Putamen (tissue), 1 donor: Measurements from ENCODE around the gene MAP4K4.
"Not testable (repeated sequence)": the region's sequence is repeated elsewhere in the genome, so short reads cannot be mapped to it uniquely, and the experiment has no call there.

Source experiments
- DNase-seq: peaks from one replicate; pipeline ENCODE4 v3.0.0-alpha.2; 2016; ENCODE audit warnings: low spot score

MAP4K4 gene

DNA sequence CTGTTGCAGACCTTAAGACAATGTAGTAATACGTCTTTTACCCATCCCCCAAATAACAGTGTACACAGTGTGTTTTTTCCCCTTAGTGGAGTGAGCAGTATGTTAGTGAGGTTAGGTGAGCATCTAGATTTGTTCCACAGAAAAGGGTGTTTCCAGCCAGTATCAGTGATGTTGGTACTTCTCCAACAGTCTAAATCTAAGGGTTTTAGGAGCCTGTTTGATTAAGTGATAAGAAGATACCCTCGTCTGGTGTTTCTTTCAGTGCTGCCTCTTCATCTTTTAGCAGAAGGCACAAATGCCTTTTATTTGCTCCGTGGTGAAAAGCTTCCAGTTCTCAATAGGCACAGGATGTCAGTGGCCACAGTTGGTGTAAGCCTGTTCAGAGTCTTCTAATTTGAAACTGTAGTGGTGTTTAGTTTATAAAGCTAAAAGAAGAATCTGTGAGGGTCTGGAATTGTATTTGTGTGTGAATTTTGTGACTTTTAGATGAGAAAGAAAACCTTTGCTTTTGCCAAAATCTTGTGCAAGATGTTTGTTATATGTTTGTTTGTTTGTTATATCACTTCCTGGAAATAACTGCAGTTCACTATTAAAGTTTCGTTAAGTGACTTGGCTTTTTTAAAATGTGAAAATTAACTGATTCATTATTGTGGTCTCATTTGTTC, 71.2 kb downstream of the MAP4K4 start:
- no peak for DNase-seq

GRCh38 chr2:101769726-101770125, 72.2 kb downstream of the MAP4K4 start:
- DNase-seq = not testable (repeated sequence)

DNA sequence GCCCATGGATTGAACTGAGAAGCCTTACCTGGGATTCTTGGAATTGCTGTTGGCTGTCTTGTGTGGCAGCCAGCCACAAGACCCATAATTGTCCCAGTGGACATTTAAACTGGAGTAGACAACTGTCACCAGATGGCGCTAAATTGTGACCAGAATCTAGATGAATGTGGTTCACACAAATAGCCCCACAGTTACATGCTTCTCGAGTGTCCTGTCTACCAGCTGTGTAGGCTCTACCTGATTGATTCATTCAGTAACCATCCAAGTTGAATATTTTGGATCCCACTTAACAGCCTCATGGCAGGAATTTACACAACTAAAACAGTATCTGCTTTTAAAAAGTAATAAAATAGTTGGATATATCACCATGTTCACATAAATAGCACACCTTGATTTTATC, 73.2 kb downstream of the MAP4K4 start:
- DNase-seq = no peak

DNA sequence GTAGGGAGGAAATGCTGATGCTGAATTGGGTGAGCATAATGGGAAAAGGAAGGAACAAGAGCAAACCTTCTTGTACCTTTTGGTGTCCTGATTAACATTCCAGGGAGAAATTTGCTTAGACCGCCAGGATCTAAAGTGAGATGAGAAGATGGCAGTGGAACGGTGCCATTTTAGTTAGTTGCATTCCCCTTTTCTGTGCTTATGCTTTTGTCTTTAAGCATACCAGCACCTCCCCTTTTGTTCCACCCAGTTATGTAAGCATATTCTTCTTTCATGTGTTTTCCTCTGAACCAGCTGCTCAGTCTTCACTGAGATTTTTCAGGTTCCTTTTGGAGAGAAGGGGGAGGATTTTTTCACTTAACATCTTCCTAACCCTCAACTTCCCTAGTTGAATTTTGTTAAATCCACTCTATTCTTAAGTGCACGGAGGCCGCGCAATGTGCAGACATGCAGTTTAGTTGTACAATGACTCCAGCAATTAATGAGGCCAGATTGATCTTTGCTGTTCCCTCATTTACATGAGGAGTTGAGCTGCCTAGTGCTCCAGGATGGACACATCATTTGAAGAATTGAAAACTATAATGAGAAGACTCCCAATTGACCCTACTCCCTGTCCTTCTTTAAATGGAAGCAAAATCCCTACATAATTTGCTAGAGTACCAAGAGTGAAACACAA, 73.9 kb downstream of the MAP4K4 start:
- DNase-seq = no peak

DNA sequence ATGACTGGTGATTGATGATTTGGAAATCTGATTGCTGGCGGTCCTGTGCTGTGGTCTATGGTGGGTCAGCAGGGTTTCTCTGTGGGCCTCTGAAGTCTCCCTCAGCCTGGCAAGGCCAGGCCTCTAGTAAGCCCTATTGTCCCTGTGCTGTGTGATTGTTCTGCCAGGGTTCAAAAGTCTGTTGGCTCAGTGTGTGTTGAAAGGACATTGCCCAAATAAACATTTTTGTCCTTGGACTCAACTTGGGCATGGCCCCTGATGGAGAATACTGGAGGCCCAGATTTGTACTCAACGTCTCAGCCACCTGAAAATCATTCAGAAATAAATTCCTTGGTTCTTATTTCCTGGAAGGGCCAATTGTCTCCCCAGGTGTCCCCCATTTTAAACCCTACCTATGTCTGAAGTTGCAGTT, 74.4 kb downstream of the MAP4K4 start:
- DNase-seq = no peak

DNA sequence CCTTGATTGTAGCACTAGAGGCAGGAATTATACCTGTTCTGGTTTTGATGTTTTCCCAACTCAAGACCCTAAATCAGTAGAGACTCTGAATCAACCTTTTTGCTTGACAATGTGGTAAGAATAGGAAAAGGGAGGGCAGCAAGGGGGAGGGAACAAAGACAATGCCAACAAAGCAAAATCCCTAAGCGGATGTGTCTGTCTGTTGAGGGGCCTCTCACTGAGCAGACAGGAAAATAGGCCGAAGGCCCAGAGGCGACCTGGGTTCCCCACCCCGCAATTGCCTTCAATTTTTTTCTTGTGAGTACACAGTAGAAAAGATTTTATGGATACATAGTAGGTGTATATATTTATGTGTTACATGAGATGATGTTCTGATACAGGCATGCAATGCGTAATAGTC, 75.6 kb downstream of the MAP4K4 start:
- no peak for DNase-seq

GRCh38 chr2:101773961-101774360, 76.5 kb downstream of the MAP4K4 start:
- not testable (repeated sequence) for DNase-seq

GRCh38 chr2:101775092-101775491, 77.6 kb downstream of the MAP4K4 start:
- DNase-seq = no peak

- DNase-seq = no peak
These were observed 78.1 kb downstream of the MAP4K4 start for GRCh38 chr2:101775636-101776035.

DNA sequence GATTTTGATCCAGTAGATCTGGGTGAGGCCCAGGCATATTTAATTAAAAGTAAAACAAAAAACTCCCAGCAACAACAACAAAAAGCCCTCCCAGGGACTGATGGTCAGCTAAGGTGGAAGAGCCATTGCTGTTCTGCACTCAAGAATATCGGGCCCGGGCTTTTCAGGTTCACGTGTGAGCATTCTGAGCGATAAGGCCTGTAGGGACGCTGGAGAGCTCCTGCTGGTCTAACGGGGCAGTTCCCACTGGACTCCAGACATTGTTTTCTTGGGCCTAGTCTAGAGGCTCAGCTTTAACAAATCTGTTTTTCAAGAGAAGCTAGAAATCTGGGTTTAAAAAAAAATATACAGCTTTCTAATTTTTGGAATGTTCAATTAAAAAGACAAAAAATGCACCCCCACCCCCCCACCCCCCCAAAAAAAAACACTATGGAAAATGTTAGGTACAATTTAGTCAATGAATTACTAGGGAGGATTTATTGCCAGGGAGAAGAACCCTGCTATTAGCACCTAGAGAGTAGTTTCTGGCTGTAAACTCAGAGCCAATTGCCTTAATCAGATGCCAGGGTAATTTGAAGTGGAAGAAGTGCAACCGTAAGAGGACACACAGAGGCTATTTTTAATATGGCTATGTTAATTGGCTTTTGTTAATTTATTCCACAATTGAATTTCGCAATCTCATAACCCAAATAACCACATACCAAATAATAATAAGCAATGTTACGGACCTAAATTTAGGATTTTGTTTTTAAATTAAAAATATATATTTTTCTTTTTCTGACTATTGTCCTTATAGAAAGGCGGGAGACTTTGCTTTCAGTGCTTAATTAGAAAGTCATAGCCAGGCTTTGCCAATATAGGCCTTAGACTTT, 78.9 kb downstream of the MAP4K4 start:
- no peak for DNase-seq

DNA sequence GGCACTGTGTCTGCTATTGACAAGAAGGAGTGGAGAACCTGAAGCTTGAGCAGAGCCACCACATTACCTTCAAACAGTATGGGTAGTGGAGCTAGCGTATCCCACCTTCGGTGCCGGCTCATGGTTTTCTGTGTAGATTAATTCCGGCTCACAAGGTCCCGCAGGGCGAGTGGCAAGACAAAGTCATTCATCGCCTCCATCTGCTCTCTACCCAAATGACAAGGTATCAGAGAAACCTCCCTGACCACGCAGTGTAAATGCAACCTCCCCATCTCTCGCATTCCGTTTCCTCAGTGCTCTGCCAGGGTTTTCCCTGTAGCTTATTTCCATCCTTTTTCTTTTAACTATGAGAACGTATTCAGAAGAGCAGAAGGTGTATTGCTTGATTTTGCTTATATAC, 79.8 kb downstream of the MAP4K4 start:
- no peak for DNase-seq

GRCh38 chr2:101778102-101778501, 80.6 kb downstream of the MAP4K4 start:
- DNase-seq = no peak

DNA sequence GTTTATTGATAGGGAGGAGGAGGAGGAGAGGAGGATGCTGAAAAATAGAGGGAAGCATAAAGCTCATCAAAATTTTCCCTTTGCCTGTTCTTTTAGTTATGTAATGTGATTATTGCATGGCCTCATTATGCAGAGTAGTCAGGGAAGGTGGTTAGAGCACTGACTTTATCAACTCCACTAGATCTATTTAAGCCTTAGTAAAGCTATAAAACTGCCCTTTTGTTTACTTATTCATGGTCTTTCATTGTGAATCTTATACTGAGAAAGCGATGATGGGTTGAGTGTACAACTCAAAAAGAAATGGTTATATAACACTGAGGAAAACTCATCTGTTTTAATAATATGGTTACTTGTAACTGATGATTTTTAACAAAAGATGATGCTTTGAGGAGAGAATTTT, 81.7 kb downstream of the MAP4K4 start:
- no peak for DNase-seq

DNA sequence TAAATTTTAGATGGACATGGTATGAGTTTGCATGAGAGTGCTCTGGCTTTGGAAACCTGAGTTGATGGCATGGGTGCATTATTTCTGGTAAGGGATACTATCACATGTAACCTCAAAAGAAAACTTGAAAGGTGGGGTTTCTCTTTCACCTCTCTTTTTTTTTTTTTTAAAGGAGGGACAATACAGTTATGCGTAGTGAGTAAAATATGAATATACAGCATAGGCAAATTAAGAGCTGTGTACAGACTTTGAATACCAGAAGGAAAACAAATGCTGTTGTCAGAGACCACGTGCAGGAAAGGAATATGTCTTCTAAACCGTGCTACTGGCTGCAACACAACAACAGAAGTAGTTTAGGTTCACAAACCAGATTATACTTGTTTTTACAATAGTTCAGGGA, 82.1 kb downstream of the MAP4K4 start:
- no peak for DNase-seq

DNA sequence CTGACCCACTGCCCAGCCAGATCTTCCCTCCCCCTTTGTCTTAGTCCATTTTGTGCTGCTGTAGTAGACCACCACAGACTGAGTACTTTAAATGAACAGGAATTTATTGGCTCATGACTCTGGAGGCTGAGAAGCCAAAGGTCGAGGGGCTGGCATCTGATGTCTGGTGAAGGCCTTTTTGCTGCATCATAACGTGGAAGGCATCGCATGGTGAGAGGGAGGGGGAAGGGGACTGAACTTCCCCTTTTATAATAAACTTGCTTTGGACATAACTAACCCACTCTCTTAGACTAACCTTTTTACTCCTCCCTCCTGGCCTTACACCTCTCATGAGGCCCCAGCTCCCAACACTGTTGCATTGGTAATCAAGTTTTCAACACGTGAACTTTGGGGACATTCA, 83.8 kb downstream of the MAP4K4 start:
- no peak for DNase-seq

GRCh38 chr2:101781791-101782426, 84.4 kb downstream of the MAP4K4 start:
- no peak for DNase-seq

- no peak for DNase-seq
These were observed 84.9 kb downstream of the MAP4K4 start for GRCh38 chr2:101782427-101782792.

- no peak for DNase-seq
These were observed 89.6 kb downstream of the MAP4K4 start for GRCh38 chr2:101787097-101787496.

- no peak for DNase-seq
These were observed 91.1 kb downstream of the MAP4K4 start for GRCh38 chr2:101788565-101788964.

DNA sequence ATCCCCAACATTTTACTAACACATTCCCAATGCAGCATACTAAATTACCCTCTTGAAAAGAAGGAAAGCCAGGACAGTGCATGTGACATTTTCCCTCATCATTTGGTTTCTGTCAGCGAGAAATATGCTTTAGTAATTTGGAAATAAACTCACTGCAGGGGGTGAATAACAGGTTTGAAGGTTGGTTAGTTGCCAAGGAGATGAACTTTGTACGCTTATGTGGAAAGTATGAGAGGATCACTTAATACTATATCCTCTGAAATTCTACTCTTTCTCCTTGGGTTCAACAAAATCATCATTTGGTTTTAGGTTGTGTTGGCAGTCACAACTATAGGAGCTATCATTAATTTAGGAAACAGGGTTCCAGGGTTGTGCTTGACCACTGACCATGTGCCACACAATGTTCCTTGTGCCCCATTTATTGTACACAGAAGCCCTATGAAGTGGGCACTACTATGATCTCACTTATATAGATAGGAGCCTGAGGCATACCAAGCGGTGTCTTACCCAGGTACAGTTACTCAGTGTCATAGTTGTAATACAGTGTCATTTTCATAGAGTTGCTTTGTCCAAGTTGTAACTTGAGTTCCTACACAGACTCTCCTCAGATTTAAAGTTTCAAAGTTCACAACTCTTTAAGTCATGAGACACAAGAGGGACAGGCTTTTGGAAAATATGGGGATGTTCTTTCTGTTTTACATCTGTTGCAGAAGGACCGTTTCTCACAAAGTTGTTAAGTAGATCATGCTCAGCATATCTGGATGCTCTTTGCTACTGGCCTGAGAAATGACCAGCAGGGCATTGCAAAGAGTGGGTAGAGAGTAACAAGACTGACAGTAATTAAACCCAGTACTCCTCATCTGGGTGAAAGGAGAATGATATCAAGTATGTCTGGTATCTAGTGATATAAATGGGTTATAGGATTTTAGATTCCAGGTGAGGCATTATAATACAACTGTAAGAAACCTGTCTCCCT, 91.8 kb downstream of the MAP4K4 start:
- no peak for DNase-seq

GRCh38 chr2:101790416-101790815, 92.9 kb downstream of the MAP4K4 start:
- DNase-seq = no peak
